Measurements from ENCODE around the gene LEF1.

LEF1 gene

GRCh38 chr4:108078024-108078733 is 90.6 kb downstream of the LEF1 start:
- TF ChIP-seq TAF1 (IDR thresholded peaks at IDR 0.05; ENCODE audit: borderline replicate concordance, insufficient read depth, low read length) (no peak), FOXP2 (optimal IDR thresholded peaks at IDR 0.05; ENCODE audit: borderline replicate concordance, extremely low read depth, extremely low read length, insufficient read depth) (no peak), SIN3A (IDR thresholded peaks at IDR 0.05; ENCODE audit: borderline replicate concordance, insufficient read depth, low read length) (no peak), REST (IDR thresholded peaks at IDR 0.05; ENCODE audit: insufficient read depth in 1 of 2, low read depth in 2 of 2, low read length in 2 of 2) (no peak), POLR2AphosphoS5 (IDR thresholded peaks at IDR 0.05; ENCODE audit: low read depth, low read length) (no peak)

GRCh38 chr4:108072300-108072699 is 96.4 kb downstream of the LEF1 start:
- no peak for TF ChIP-seq POLR2AphosphoS5 (IDR thresholded peaks at IDR 0.05; ENCODE audit: low read depth, low read length)
- no peak for TF ChIP-seq TAF1 (IDR thresholded peaks at IDR 0.05; ENCODE audit: borderline replicate concordance, insufficient read depth, low read length)
- TF ChIP-seq FOXP2 (optimal IDR thresholded peaks at IDR 0.05; ENCODE audit: borderline replicate concordance, extremely low read depth, extremely low read length, insufficient read depth) = no peak
- TF ChIP-seq SIN3A (IDR thresholded peaks at IDR 0.05; ENCODE audit: borderline replicate concordance, insufficient read depth, low read length) = no peak
- no peak for TF ChIP-seq REST (IDR thresholded peaks at IDR 0.05; ENCODE audit: insufficient read depth in 1 of 2, low read depth in 2 of 2, low read length in 2 of 2)

- no peak for TF ChIP-seq FOXP2 (optimal IDR thresholded peaks at IDR 0.05; ENCODE audit: borderline replicate concordance, extremely low read depth, extremely low read length, insufficient read depth)
These were observed 98.0 kb downstream of the LEF1 start for GRCh38 chr4:108070775-108071174.

- no peak for TF ChIP-seq FOXP2 (optimal IDR thresholded peaks at IDR 0.05; ENCODE audit: borderline replicate concordance, extremely low read depth, extremely low read length, insufficient read depth)
- TF ChIP-seq REST (IDR thresholded peaks at IDR 0.05; ENCODE audit: insufficient read depth in 1 of 2, low read depth in 2 of 2, low read length in 2 of 2) = no peak
- TF ChIP-seq POLR2AphosphoS5 (IDR thresholded peaks at IDR 0.05; ENCODE audit: low read depth, low read length) = no peak
- TF ChIP-seq SIN3A (IDR thresholded peaks at IDR 0.05; ENCODE audit: borderline replicate concordance, insufficient read depth, low read length) = no peak
- TF ChIP-seq TAF1 (IDR thresholded peaks at IDR 0.05; ENCODE audit: borderline replicate concordance, insufficient read depth, low read length) = no peak
These were observed 100.3 kb downstream of the LEF1 start for GRCh38 chr4:108068442-108068841.

GRCh38 chr4:108060686-108061321 is 107.9 kb downstream of the LEF1 start:
- no peak for TF ChIP-seq FOXP2 (optimal IDR thresholded peaks at IDR 0.05; ENCODE audit: borderline replicate concordance, extremely low read depth, extremely low read length, insufficient read depth)
- no peak for TF ChIP-seq TAF1 (IDR thresholded peaks at IDR 0.05; ENCODE audit: borderline replicate concordance, insufficient read depth, low read length)
- no peak for TF ChIP-seq SIN3A (IDR thresholded peaks at IDR 0.05; ENCODE audit: borderline replicate concordance, insufficient read depth, low read length)
- TF ChIP-seq REST (IDR thresholded peaks at IDR 0.05; ENCODE audit: insufficient read depth in 1 of 2, low read depth in 2 of 2, low read length in 2 of 2) = no peak
- no peak for TF ChIP-seq POLR2AphosphoS5 (IDR thresholded peaks at IDR 0.05; ENCODE audit: low read depth, low read length)

Measured in PFSK-1 (cell line).